Osteoblast (primary cell): Measurements from ENCODE around the gene NSF. TPM values are rescaled to one million over a fixed set of nuclear protein-coding genes. Genes with fewer than 3 reads are reported as not detected.
"Not testable (repeated sequence)": the region's sequence is repeated elsewhere in the genome, so short reads cannot be mapped to it uniquely, and the experiment has no call there.

Experiments
- DNase-seq: peaks from one replicate; pipeline ENCODE4 v3.0.0; 2011; ENCODE audit warnings: low spot score, mixed read lengths; ENCODE audit not compliant: insufficient read length; ENCODE audit errors: missing footprints
- H2AFZ ChIP-seq: 2 replicates; pipeline ENCODE4 v1.6.0; 2011; ENCODE audit warnings: mild to moderate bottlenecking, low read length
- H3K27ac ChIP-seq: 2 replicates; pipeline ENCODE4 v1.5.1; 2011; ENCODE audit warnings: mild to moderate bottlenecking, low read depth, low read length, moderate library complexity
- H3K27me3 ChIP-seq: 2 replicates; pipeline ENCODE4 v1.6.0; 2012; ENCODE audit warnings: mild to moderate bottlenecking, control low read depth, inconsistent platforms, low read length, moderate library complexity; ENCODE audit not compliant: insufficient read depth
- H3K36me3 ChIP-seq: 2 replicates; pipeline ENCODE4 v1.5.1; 2011; ENCODE audit warnings: mild to moderate bottlenecking, low read length, control low read depth, moderate library complexity; ENCODE audit not compliant: insufficient read depth
- H3K4me1 ChIP-seq: 2 replicates; pipeline ENCODE4 v1.5.1; 2011; ENCODE audit warnings: mild to moderate bottlenecking, low read length, control low read depth, moderate library complexity; ENCODE audit not compliant: insufficient read depth
- H3K4me2 ChIP-seq: 2 replicates; pipeline ENCODE4 v1.6.0; 2011; ENCODE audit warnings: mild to moderate bottlenecking, low read length; ENCODE audit not compliant: insufficient read depth
- H3K4me3 ChIP-seq: fragments of 200-600 bp; sonication (generic); 3 replicates; pipeline ENCODE4 v1.5.1; 2012; ENCODE audit warnings: mild to moderate bottlenecking, low read length, inconsistent platforms; ENCODE audit not compliant: insufficient read depth
- H3K79me2 ChIP-seq: 2 replicates; pipeline ENCODE4 v1.6.0; 2012; ENCODE audit warnings: mild to moderate bottlenecking, low read length, control low read depth, inconsistent platforms; ENCODE audit not compliant: insufficient read depth
- H3K9me3 ChIP-seq: 2 replicates; pipeline ENCODE4 v1.5.1; 2011; ENCODE audit warnings: low read depth, low read length, control low read depth
- H4K20me1 ChIP-seq: 2 replicates; pipeline ENCODE4 v1.6.0; 2012; ENCODE audit warnings: mild to moderate bottlenecking, low read length, control low read depth; ENCODE audit not compliant: insufficient read depth
- total RNA-seq: library from RNA; depleted of rRNA; stranded (reverse); fragments of >200 nt; gene quantifications from 2 replicates; pipeline ENCODE4 v1.2.3, GENCODE V29; 2012

Gene NSF
- total RNA-seq, 1 donor, result 72.7 TPM

DNA sequence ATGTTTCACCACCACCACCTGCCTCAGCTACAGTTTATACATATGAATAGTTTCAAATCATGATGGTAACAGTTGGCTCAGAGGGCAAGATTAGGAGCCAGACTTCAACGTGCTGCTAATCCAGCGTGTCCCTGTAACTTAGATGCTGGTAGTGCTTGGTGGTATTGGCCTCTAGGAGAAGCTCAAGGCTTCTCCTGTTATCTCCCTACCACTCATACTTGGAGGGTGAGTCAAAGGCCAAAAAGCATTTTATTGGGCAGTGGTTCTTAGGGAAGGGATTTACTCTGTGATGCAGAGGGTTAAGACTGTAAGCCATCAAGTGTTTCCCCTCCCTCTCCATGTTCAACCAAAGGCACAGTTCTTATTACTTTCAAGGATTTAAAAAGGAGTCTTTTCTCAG lies 82.3 kb downstream of the NSF start:
- H2AFZ ChIP-seq, H3K4me2 ChIP-seq, DNase-seq, H3K9me3 ChIP-seq, H3K79me2 ChIP-seq, H3K27me3 ChIP-seq, H4K20me1 ChIP-seq, H3K27ac ChIP-seq, H3K36me3 ChIP-seq, H3K4me1 ChIP-seq, H3K4me3 ChIP-seq: not testable (repeated sequence)

DNA sequence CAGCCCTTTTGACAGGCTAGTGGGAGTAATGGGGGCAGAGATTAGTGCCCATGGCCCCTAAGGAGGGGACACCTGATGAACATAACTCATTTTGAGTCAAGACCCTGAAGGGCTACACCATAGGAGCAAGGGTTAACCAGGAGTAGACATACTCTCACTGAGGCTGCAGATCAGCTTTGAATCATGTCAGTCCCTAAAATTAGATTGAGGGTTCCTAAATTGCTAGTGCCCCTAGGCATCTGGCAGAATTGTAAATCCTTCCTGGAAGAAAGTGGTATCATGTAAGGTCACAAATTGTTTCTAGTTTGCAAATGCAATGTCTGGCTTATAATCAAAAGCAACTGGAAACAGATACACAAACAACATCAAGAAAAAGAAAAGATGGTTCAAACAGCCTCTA lies 87.3 kb downstream of the NSF start:
- not testable (repeated sequence) for H3K27me3 ChIP-seq, H3K27ac ChIP-seq, H3K79me2 ChIP-seq, DNase-seq, H3K4me3 ChIP-seq, H3K4me2 ChIP-seq, H2AFZ ChIP-seq, H4K20me1 ChIP-seq, H3K9me3 ChIP-seq, H3K4me1 ChIP-seq, H3K36me3 ChIP-seq

DNA sequence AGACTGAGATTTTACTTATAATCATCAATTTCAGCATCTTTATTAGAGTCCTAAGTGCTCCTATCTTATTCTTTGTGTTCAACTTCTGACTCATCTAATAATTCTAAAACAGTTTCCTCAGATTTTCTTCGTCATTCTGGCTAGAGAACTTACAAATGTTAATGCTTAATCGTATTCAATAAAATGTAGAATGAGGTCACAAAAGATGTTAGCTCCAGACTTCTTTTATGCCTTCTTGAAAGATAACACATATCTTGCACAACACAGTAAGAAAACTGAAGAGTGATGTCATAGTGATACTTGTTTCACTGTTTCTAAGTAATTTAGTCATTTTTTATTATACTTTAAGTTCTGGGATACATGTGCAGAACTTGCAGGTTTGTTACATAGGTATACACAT lies 93.2 kb downstream of the NSF start:
- not testable (repeated sequence) for H3K9me3 ChIP-seq

DNA sequence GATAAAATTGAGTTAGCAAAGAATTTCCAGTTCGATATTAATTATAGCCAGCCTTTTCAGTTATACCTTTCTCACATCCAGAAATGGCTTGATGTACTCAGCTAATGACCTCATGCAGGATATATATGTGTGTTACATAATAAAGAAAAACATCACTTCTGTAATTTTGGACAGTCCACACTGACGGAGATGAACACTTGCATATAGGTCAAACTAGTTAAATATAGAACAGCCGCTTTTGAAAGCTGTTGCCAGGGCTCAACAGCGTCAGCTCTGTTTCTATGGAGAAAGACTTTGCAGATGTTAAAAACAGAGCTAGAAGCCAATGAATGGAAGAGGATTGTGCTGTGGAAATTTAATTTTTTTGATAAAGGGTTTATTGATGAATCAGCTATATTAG lies 94.8 kb downstream of the NSF start:
- H3K9me3 ChIP-seq, H3K4me1 ChIP-seq, H4K20me1 ChIP-seq, H3K79me2 ChIP-seq, H3K36me3 ChIP-seq, H3K27ac ChIP-seq, H2AFZ ChIP-seq, H3K27me3 ChIP-seq, DNase-seq, H3K4me3 ChIP-seq, H3K4me2 ChIP-seq: not testable (repeated sequence)

More for the DNA sequence above, 93.2 kb downstream of the NSF start:
- not testable (repeated sequence) for H3K79me2 ChIP-seq, H2AFZ ChIP-seq, H3K4me3 ChIP-seq, H3K4me2 ChIP-seq, H3K4me1 ChIP-seq, DNase-seq, H4K20me1 ChIP-seq, H3K27ac ChIP-seq, H3K36me3 ChIP-seq, H3K27me3 ChIP-seq

- not testable (repeated sequence) for H3K4me2 ChIP-seq, H3K36me3 ChIP-seq, H3K4me3 ChIP-seq, H3K27me3 ChIP-seq, H3K9me3 ChIP-seq, H4K20me1 ChIP-seq, H3K27ac ChIP-seq, DNase-seq, H2AFZ ChIP-seq, H3K79me2 ChIP-seq, H3K4me1 ChIP-seq
Observed at GRCh38 chr17:46692196-46692595, 101.7 kb downstream of the NSF start.

- H3K36me3 ChIP-seq, H3K27ac ChIP-seq, H3K4me1 ChIP-seq, H3K4me2 ChIP-seq, H3K79me2 ChIP-seq, H3K27me3 ChIP-seq, H3K4me3 ChIP-seq, H3K9me3 ChIP-seq, H4K20me1 ChIP-seq, H2AFZ ChIP-seq, DNase-seq: not testable (repeated sequence)
Observed at GRCh38 chr17:46693283-46693682, 102.8 kb downstream of the NSF start.

- not testable (repeated sequence) for H3K9me3 ChIP-seq, H3K79me2 ChIP-seq, H3K36me3 ChIP-seq, H3K4me3 ChIP-seq, H3K4me2 ChIP-seq, H3K27ac ChIP-seq, H4K20me1 ChIP-seq, H3K4me1 ChIP-seq, DNase-seq, H3K27me3 ChIP-seq, H2AFZ ChIP-seq
Observed at GRCh38 chr17:46696522-46696921, 106.1 kb downstream of the NSF start.

- H3K4me3 ChIP-seq, H3K27ac ChIP-seq, H3K27me3 ChIP-seq, H3K9me3 ChIP-seq, H3K79me2 ChIP-seq, H3K36me3 ChIP-seq, H4K20me1 ChIP-seq, H2AFZ ChIP-seq, H3K4me1 ChIP-seq, DNase-seq, H3K4me2 ChIP-seq: not testable (repeated sequence)
Observed at GRCh38 chr17:46699014-46699413, 108.5 kb downstream of the NSF start.
